HG03025 (cell line): Measurements from ENCODE around the gene AJAP1.
"Not testable (repeated sequence)": the region's sequence is repeated elsewhere in the genome, so short reads cannot be mapped to it uniquely, and the experiment has no call there.

Experiments
- ATAC-seq: cut with Tn5 transposase; IDR thresholded peaks from one replicate; pipeline ENCODE4 v1.9.1; 2021; ENCODE audit warnings: mild to moderate bottlenecking, moderate library complexity; ENCODE audit not compliant: unreplicated experiment, low FRiP score

AJAP1 gene

GRCh38 chr1:4653796-4654725, at the start of gene AJAP1:
AJAP1 (plus strand) TSS chr1:4654609; CDS start chr1:4655426, 817 bp downstream.
- ATAC-seq = no peak

- no peak for ATAC-seq
Observed at GRCh38 chr1:4605158-4605557, 49.3 kb upstream of the AJAP1 start.

DNA sequence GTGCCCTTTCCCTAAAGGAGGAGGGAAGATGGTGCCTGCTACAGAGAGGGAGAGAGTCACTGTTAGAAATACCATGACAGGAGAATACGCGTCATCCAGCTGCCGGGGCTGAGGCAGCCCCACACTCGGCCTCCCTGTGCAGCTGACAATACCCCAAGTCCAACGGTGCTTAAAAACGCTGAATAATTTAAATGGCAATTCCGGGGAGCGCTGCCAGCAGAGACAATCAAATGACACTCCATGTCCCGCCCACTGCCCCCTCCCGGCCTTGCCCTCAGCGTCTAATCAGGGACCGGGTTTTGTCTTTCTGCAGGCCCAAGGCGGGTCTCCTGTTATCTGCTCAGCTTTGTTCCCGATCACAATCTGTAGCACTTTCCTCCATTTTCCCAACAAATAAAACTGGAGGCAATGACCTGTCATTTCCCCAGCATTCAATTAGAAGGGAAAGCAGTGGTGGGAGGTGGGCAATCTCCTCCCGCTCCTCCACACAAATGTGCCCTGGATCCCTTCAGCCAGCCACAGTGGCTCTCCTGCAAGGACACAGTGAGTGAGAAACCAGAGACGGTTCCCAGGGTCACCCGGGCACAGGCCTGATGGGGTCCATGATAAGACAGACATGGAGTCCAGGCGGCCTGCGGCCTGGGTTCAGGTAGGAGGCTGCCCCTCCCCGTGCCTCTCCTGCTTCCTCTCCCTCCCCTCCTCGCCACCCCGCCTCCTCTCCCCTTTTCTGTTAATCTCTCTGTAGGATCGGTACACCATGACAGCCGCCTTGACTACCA, 42.7 kb upstream of the AJAP1 start:
- ATAC-seq = no peak

DNA sequence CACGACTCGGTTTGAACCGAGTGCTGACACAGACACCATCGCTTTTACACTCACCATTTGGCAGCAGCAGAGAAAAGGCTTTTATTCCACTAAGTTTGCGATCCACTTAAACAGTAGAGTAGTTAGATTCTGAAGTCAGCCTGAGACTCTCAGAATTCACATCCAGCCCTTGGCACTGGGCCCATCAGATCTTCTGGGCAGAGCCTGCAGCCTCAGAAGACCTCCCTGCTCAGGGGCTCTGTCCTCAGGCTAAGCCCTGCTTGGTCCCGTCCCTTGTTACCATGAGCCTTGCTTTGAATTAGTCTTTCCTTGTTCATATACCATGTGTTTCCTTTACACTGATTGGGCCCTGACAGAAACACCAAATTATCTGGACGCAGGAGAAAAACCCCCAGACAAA, 41.4 kb upstream of the AJAP1 start:
- no peak for ATAC-seq

GRCh38 chr1:4613606-4614370, 40.6 kb upstream of the AJAP1 start:
- no peak for ATAC-seq

GRCh38 chr1:4614371-4615137, 39.9 kb upstream of the AJAP1 start:
- no peak for ATAC-seq

- no peak for ATAC-seq
Observed at GRCh38 chr1:4615138-4615470, 39.3 kb upstream of the AJAP1 start.

GRCh38 chr1:4615501-4615900, 38.9 kb upstream of the AJAP1 start:
- no peak for ATAC-seq

GRCh38 chr1:4616831-4617465, 37.5 kb upstream of the AJAP1 start:
- no peak for ATAC-seq

DNA sequence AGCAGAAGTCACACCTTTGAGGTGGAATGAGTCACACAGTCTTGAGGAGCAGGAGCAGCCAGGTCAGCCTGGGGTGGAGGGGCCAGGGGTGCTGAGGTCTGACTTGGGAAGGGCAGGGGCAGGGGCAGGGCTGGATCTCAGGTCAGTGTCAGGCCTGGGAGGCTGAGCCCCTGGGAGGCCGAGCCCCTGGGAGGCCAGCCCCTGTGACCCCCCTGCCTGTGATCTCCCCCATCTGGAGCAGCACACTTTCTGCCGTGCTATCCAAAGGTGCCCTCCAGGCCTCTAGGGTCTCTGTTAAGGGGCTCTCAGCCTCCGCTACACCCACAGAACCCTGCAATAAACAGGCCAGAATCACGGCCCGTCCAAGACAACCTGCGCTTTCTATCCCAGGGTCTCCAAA, 36.9 kb upstream of the AJAP1 start:
- no peak for ATAC-seq

DNA sequence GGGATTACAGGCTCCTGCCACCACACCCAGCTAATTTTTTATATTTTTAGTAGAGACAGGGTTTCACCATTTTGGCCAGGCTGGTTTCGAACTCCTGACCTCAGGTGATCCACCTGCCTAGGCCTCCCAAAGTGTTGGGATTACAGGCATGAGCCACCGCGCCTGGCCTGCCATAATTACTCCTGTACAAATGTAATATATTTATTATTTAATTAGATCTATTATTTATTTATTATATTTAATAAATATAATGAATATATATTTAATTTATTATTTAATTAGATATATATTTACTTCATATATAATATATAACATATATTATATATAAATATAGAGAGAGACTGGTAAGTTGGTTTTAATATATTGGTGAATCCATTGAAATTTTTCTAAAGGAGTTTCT, 35.6 kb upstream of the AJAP1 start:
- ATAC-seq = not testable (repeated sequence)

DNA sequence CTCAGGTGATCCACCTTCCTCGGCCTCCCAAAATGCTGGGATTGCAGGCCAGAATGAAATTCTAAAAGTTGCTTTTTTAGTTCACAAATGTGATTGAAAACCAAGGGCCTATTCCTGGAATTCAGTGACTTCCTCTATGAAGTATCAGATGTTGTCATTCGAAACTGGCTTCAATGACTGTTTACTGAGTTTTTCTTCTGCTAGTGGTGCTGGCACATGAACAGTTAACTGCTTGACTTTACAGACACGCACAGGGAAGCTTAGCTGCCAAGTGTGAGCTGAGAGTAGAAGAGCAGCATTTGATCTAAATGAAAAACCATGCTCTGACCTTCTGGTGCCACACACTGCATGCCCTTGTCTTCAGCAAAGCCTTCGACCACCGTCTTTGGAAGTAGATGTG, 32.8 kb upstream of the AJAP1 start:
- ATAC-seq = no peak

GRCh38 chr1:4622821-4623220, 31.6 kb upstream of the AJAP1 start:
- no peak for ATAC-seq

DNA sequence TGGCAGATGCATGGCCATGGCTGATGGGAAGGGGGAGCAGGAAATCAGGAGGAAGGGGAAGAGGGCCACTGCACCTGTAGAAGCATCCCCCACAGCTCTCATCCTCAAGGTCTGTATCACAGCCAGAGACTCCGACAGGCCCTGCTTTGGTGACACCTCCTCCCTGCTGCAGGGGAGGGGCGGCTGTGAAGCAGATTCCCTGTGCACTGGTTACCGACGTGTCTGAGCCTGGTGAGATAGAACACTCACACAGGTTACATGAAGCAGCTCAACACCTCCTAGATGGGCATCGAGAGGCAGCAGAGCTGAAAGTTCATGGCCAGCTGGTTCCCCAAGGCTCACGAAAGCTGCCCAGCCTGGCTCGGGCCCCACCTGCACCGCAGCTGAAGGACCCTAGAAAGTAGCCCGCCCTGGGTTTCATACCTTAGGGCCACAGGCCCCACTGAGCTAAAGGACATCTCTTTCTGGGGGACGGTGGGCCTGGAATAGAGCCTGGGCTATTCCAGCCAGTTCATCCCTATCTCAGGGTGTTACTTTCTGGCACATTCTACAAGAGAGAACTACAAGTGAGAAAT, 30.2 kb upstream of the AJAP1 start:
- no peak for ATAC-seq

- ATAC-seq = no peak
Observed at GRCh38 chr1:4624801-4625200, 29.6 kb upstream of the AJAP1 start.

DNA sequence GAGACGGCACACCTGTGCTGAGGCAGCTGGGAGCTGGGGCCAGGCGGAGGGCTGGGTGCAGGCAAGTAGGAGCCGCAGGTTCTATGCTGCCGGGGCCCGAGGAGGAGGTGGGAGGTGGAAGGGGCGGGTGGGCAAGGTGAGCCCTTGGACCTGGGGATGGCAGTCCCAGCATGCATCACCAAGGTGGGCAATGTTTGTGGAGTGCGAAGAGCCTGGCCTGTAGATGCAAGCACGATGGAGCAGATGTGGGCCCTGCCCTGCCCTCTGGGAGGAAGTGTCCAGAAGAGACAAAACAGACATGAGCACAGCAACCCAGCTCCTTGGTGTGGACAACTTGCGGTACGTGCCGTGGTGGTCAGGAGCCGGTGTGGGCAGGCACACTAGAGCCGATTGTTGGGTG, 28.3 kb upstream of the AJAP1 start:
- ATAC-seq = no peak

GRCh38 chr1:4626560-4627319, 27.7 kb upstream of the AJAP1 start:
- no peak for ATAC-seq

GRCh38 chr1:4627353-4627752, 27.1 kb upstream of the AJAP1 start:
- no peak for ATAC-seq

GRCh38 chr1:4628992-4629391, 25.4 kb upstream of the AJAP1 start:
- ATAC-seq = no peak
